ENCODE data around the gene SHB. TPM values are rescaled to one million over a fixed set of nuclear protein-coding genes. Genes with fewer than 3 reads are reported as not detected.

SHB gene
- total RNA-seq, 1 donor = 19.9 TPM

- no peak overlapping the region for H3K4me3 ChIP-seq (ENCODE audit: low read depth, low read length)
- peak; percentile 49 for DNase-seq (ENCODE audit: low read depth)
- TF ChIP-seq CTCF (IDR thresholded peaks at IDR 0.05; ENCODE audit: insufficient read depth, low read depth, low read length) = no peak
These were observed 71.2 kb downstream of the SHB start for GRCh38 chr9:37997636-37998374.

GRCh38 chr9:37996819-37997217 is 72.2 kb downstream of the SHB start:
- no peak for DNase-seq (ENCODE audit: low read depth)
- no peak overlapping the region for H3K4me3 ChIP-seq (ENCODE audit: low read depth, low read length)
- TF ChIP-seq CTCF (IDR thresholded peaks at IDR 0.05; ENCODE audit: insufficient read depth, low read depth, low read length) = no peak

GRCh38 chr9:37995961-37996818 is 72.8 kb downstream of the SHB start:
- no peak for DNase-seq (ENCODE audit: low read depth)
- no peak overlapping the region for H3K4me3 ChIP-seq (ENCODE audit: low read depth, low read length)
- no peak for TF ChIP-seq CTCF (IDR thresholded peaks at IDR 0.05; ENCODE audit: insufficient read depth, low read depth, low read length)

GRCh38 chr9:37995348-37995737 is 73.7 kb downstream of the SHB start:
- no peak overlapping the region for H3K4me3 ChIP-seq (ENCODE audit: low read depth, low read length)
- DNase-seq (ENCODE audit: low read depth) = no peak
- no peak for TF ChIP-seq CTCF (IDR thresholded peaks at IDR 0.05; ENCODE audit: insufficient read depth, low read depth, low read length)

GRCh38 chr9:37994639-37995347 is 74.2 kb downstream of the SHB start:
- peak overlapping the region; percentile 19 for H3K4me3 ChIP-seq (ENCODE audit: low read depth, low read length)
- TF ChIP-seq CTCF (IDR thresholded peaks at IDR 0.05; ENCODE audit: insufficient read depth, low read depth, low read length) = no peak
- peak; percentile 70 for DNase-seq (ENCODE audit: low read depth)

- no peak for TF ChIP-seq CTCF (IDR thresholded peaks at IDR 0.05; ENCODE audit: insufficient read depth, low read depth, low read length)
These were observed 76.1 kb downstream of the SHB start for GRCh38 chr9:37992924-37993349.

More at GRCh38 chr9:37992924-37993349, 76.1 kb downstream of the SHB start:
- no peak overlapping the region for H3K4me3 ChIP-seq (ENCODE audit: low read depth, low read length)
- no peak for DNase-seq (ENCODE audit: low read depth)
